SK-N-SH (cell line): ENCODE measurements around the gene GNAI3.

Experiments used
- CTCF ChIP-seq: fragments of 200-600 bp; sonication (generic); IDR thresholded peaks from 2 replicates; pipeline ENCODE4 v1.6.1; 2017; ENCODE audit warnings: antibody characterized with exemption, mild to moderate bottlenecking, moderate library complexity
- EP300 ChIP-seq, 2 experiments: IDR thresholded peaks; 2 replicates each; pipeline versions ENCODE4 v1.4.0 to v1.6.1; 2012; ENCODE audit warnings: borderline replicate concordance in 1 of 2, low read depth in 1 of 2, low read length in 1 of 2
- NFIC ChIP-seq: IDR thresholded peaks from 2 replicates; pipeline ENCODE4 v1.4.0; 2012; ENCODE audit warnings: borderline replicate concordance
- POLR2AphosphoS5 ChIP-seq: IDR thresholded peaks from 2 replicates; pipeline ENCODE4 v1.6.1; 2012; ENCODE audit warnings: low read depth, low read length
- SMC3 ChIP-seq: IDR thresholded peaks from 2 replicates; pipeline ENCODE4 v1.6.1; 2012; ENCODE audit warnings: low read depth, low read length, improper control_type of control experiment

- TF ChIP-seq EP300 (IDR thresholded peaks at IDR 0.05; ENCODE audit: borderline replicate concordance in 1 of 2, low read depth in 1 of 2, low read length in 1 of 2) (no peak), SMC3 (no peak), CTCF (no peak), POLR2AphosphoS5 (no peak), NFIC (no peak)
Measured at GRCh38 chr1:109565241-109565640, 16.8 kb downstream of the GNAI3 start.
